ENCODE data around the gene NOD1. TPM values are rescaled to one million over a fixed set of nuclear protein-coding genes. Genes with fewer than 3 reads are reported as not detected.

Gene NOD1
- total and polyA plus RNA-seq, 3 donors from 2014 or later = 4.6 to 12.9 (median 11.9) TPM

GRCh38 chr7:30380294-30380693 is 98.3 kb downstream of the NOD1 start:
- H3K4me1 ChIP-seq = no peaks in the 10 kb centered on the region
- 57 to 77% methylated on average over 2 of the region's 2 CpGs for WGBS, 2 donors
- H3K36me3 ChIP-seq (ENCODE audit: low read depth, missing control alignments) = no peaks in the 10 kb centered on the region
- H3K9me3 ChIP-seq = no peaks in the 10 kb centered on the region
- no peak for DNase-seq
- no peak overlapping the region for H3K4me3 ChIP-seq
- intact Hi-C loops (cut with DNase I; ENCODE audit: low total_unique reads) = no loop called here
- H3K27me3 ChIP-seq = no peaks in the 10 kb centered on the region
- no peak for TF ChIP-seq POLR2A (IDR thresholded peaks at IDR 0.05)
- TF ChIP-seq, protein P1, sequence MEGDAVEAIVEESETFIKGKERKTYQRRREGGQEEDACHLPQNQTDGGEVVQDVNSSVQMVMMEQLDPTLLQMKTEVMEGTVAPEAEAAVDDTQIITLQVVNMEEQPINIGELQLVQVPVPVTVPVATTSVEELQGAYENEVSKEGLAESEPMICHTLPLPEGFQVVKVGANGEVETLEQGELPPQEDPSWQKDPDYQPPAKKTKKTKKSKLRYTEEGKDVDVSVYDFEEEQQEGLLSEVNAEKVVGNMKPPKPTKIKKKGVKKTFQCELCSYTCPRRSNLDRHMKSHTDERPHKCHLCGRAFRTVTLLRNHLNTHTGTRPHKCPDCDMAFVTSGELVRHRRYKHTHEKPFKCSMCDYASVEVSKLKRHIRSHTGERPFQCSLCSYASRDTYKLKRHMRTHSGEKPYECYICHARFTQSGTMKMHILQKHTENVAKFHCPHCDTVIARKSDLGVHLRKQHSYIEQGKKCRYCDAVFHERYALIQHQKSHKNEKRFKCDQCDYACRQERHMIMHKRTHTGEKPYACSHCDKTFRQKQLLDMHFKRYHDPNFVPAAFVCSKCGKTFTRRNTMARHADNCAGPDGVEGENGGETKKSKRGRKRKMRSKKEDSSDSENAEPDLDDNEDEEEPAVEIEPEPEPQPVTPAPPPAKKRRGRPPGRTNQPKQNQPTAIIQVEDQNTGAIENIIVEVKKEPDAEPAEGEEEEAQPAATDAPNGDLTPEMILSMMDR (IDR thresholded peaks at IDR 0.05) = no peak
- no peak overlapping the region for H3K27ac ChIP-seq

- no peak for DNase-seq
- Histone ChIP-seq H3K4me3 (no peak overlapping the region), H3K4me1 (no peaks in the 10 kb centered on the region), H3K27me3 (no peaks in the 10 kb centered on the region), H3K36me3 (ENCODE audit: low read depth, missing control alignments) (no peaks in the 10 kb centered on the region), H3K27ac (no peak overlapping the region), H3K9me3 (no peaks in the 10 kb centered on the region)
- TF ChIP-seq, protein P1 (IDR thresholded peaks at IDR 0.05) = no peak
- no peak for TF ChIP-seq POLR2A (IDR thresholded peaks at IDR 0.05)
- 63 to 68% methylated on average over 4 of the region's 4 CpGs for WGBS, 2 donors
- intact Hi-C loops (cut with DNase I; ENCODE audit: low total_unique reads) = no loop called here
Measured at GRCh38 chr7:30379741-30380140, 98.8 kb downstream of the NOD1 start.

DNA sequence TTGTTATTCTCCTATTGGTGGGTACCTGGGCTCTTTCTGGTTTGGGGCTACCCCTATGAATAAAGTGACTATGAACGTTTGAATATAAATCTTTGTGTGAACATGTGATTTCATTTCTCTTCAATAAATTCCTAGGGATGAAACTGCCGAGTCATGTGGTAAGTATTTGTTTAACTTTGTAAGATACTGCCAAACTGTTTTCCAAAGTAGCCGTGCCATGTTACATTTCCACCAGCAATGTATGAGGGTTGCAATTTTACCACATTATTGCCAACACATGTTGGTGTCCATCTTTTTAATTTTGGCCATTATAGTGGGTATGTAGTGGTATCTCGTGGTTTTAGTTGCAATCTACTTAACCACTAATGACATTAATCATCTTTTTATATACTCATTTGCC is 99.5 kb downstream of the NOD1 start:
- Histone ChIP-seq H3K27ac (no peak overlapping the region), H3K9me3 (no peaks in the 10 kb centered on the region), H3K27me3 (no peaks in the 10 kb centered on the region), H3K4me1 (no peaks in the 10 kb centered on the region), H3K36me3 (ENCODE audit: low read depth, missing control alignments) (no peaks in the 10 kb centered on the region), H3K4me3 (no peak overlapping the region)
- TF ChIP-seq, protein P1 (IDR thresholded peaks at IDR 0.05) = no peak
- no peak for TF ChIP-seq POLR2A (IDR thresholded peaks at IDR 0.05)
- intact Hi-C loops (cut with DNase I; ENCODE audit: low total_unique reads) = no loop called here
- no peak for DNase-seq
- WGBS, 2 donors = 76 to 83% methylated on average over 4 of the region's 4 CpGs

- TF ChIP-seq, protein P1 (IDR thresholded peaks at IDR 0.05) = no peak
- TF ChIP-seq POLR2A (IDR thresholded peaks at IDR 0.05) = no peak
- 75 to 85% methylated on average over 1 of the region's 1 CpG for WGBS, 2 donors
- no peak overlapping the region for H3K4me3 ChIP-seq
- H3K9me3 ChIP-seq = no peaks in the 10 kb centered on the region
- no peaks in the 10 kb centered on the region for H3K36me3 ChIP-seq (ENCODE audit: low read depth, missing control alignments)
- intact Hi-C loops (cut with DNase I; ENCODE audit: low total_unique reads) = no loop called here
- no peaks in the 10 kb centered on the region for H3K27me3 ChIP-seq
- no peak for DNase-seq
- H3K27ac ChIP-seq = no peak overlapping the region
- H3K4me1 ChIP-seq = no peaks in the 10 kb centered on the region
Measured at GRCh38 chr7:30378275-30378674, 100.3 kb downstream of the NOD1 start.

Other genes starting within 250 kb of the NOD1 start
- 10 to 100 TPM; 53.0 to 65.0 TPM for gene ZNRF2, start 194.2 kb downstream of the NOD1 start, total RNA-seq
- gene ZNRF2, start 194.2 kb downstream of the NOD1 start, polyA plus RNA-seq (ENCODE audit: insufficient read depth, low read depth, low replicate concordance) = 38.4 TPM
- 10 to 100 TPM; 14.7 to 17.8 TPM for gene GGCT, start 26.0 kb upstream of the NOD1 start, total RNA-seq
- 21.8 TPM for gene GGCT, start 26.0 kb upstream of the NOD1 start, polyA plus RNA-seq (ENCODE audit: insufficient read depth, low read depth, low replicate concordance)
- 100 to 1,000 TPM; 110 to 115 TPM for gene GARS1, start 116.1 kb upstream of the NOD1 start, total RNA-seq
- 104 TPM for gene GARS1, start 116.1 kb upstream of the NOD1 start, polyA plus RNA-seq (ENCODE audit: insufficient read depth, low read depth, low replicate concordance)
- 1 to 10 TPM in 1 of 2 donors, under 1 TPM in 1; 0.50 to 1.2 TPM for gene CRHR2, start 203.7 kb upstream of the NOD1 start, total RNA-seq
- gene CRHR2, start 203.7 kb upstream of the NOD1 start, polyA plus RNA-seq (ENCODE audit: insufficient read depth, low read depth, low replicate concordance) = 1.3 TPM